ENCODE measurements around the gene MPHOSPH9. TPM values are rescaled to one million over a fixed set of nuclear protein-coding genes. Genes with fewer than 3 reads are reported as not detected.

Gene MPHOSPH9
- total RNA-seq, 1 experiment from 2014 or later, result 47.5 TPM

DNA sequence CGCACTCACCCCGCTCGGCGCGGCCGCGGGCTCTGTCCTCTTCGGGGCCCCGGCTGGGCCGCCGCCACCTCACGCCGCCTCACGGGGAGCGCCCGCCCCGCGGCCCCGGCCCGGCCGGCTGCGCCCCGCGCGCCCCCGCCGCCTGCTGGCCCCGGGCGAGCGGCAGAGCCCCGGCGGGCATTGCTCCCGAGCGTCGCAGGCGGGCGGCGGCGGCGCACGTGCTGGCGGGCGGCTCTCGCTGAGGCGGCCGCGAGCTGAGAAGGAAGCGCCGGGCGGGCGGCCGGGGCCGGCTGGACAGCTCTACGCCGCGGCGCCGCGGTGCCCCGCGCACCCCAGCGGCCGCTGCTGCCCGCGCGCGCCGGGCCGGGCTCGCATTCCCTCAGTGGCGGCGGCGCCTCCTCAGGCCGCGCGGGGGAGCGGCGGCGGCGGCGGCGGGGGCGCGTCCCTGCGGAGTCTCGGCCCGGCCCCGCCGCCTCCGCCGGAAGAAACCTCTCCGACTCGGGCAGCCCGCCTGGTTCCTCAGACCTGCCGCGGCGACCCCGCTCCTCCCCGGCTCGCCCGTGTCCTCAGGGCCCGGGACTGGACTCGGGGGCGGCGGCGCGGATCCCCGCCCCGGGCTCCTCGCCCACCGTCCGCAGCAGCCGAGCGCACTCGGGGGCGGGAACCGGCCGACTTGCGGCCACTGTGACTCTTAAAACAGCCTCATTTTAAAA lies 82.0 kb downstream of the MPHOSPH9 start, which contains the start of gene PITPNM2:
TSS of gene PITPNM2 (minus strand) at position 347 of the 713 bp plus-strand sequence. CDS start 116,500 bp downstream, outside the sequence.
- peak; percentile 46 for ATAC-seq
- ChIA-PET POLR2A (interaction anchor here (1.0 kb wide), 1 partner anchor 82 kb away, joined by 4 read pairs; the partner anchor contains the start of genes MPHOSPH9 and MTRFR), CTCF (interaction anchor here (0.8 to 2.4 kb wide), 6 partner anchors 36 to 357 kb away, joined by 3 to 8 read pairs (median 4); no protein-coding TSS in a partner anchor)
- Mint-ChIP-seq H3K4me1 (peaks cover 55% of the 10 kb centered on the region), H3K27ac (no peak within 1 kb of the TSS), H3K9me3 (no peaks in the 10 kb centered on the region), H3K36me3 (no peaks in the 10 kb centered on the region), H3K4me3 (peak within 1 kb of the TSS; percentile 81), H3K27me3 (ENCODE audit: low read depth) (peaks cover 38% of the 10 kb centered on the region)
- TF ChIP-seq, protein P1, sequence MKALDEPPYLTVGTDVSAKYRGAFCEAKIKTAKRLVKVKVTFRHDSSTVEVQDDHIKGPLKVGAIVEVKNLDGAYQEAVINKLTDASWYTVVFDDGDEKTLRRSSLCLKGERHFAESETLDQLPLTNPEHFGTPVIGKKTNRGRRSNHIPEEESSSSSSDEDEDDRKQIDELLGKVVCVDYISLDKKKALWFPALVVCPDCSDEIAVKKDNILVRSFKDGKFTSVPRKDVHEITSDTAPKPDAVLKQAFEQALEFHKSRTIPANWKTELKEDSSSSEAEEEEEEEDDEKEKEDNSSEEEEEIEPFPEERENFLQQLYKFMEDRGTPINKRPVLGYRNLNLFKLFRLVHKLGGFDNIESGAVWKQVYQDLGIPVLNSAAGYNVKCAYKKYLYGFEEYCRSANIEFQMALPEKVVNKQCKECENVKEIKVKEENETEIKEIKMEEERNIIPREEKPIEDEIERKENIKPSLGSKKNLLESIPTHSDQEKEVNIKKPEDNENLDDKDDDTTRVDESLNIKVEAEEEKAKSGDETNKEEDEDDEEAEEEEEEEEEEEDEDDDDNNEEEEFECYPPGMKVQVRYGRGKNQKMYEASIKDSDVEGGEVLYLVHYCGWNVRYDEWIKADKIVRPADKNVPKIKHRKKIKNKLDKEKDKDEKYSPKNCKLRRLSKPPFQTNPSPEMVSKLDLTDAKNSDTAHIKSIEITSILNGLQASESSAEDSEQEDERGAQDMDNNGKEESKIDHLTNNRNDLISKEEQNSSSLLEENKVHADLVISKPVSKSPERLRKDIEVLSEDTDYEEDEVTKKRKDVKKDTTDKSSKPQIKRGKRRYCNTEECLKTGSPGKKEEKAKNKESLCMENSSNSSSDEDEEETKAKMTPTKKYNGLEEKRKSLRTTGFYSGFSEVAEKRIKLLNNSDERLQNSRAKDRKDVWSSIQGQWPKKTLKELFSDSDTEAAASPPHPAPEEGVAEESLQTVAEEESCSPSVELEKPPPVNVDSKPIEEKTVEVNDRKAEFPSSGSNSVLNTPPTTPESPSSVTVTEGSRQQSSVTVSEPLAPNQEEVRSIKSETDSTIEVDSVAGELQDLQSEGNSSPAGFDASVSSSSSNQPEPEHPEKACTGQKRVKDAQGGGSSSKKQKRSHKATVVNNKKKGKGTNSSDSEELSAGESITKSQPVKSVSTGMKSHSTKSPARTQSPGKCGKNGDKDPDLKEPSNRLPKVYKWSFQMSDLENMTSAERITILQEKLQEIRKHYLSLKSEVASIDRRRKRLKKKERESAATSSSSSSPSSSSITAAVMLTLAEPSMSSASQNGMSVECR (CRISPR knock-in tag; IDR thresholded peaks at IDR 0.05; ENCODE audit: borderline replicate concordance), result no peak
- TF ChIP-seq, protein P2, sequence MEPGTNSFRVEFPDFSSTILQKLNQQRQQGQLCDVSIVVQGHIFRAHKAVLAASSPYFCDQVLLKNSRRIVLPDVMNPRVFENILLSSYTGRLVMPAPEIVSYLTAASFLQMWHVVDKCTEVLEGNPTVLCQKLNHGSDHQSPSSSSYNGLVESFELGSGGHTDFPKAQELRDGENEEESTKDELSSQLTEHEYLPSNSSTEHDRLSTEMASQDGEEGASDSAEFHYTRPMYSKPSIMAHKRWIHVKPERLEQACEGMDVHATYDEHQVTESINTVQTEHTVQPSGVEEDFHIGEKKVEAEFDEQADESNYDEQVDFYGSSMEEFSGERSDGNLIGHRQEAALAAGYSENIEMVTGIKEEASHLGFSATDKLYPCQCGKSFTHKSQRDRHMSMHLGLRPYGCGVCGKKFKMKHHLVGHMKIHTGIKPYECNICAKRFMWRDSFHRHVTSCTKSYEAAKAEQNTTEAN (CRISPR knock-in tag; IDR thresholded peaks at IDR 0.05), result no peak
- TF ChIP-seq, protein P3, sequence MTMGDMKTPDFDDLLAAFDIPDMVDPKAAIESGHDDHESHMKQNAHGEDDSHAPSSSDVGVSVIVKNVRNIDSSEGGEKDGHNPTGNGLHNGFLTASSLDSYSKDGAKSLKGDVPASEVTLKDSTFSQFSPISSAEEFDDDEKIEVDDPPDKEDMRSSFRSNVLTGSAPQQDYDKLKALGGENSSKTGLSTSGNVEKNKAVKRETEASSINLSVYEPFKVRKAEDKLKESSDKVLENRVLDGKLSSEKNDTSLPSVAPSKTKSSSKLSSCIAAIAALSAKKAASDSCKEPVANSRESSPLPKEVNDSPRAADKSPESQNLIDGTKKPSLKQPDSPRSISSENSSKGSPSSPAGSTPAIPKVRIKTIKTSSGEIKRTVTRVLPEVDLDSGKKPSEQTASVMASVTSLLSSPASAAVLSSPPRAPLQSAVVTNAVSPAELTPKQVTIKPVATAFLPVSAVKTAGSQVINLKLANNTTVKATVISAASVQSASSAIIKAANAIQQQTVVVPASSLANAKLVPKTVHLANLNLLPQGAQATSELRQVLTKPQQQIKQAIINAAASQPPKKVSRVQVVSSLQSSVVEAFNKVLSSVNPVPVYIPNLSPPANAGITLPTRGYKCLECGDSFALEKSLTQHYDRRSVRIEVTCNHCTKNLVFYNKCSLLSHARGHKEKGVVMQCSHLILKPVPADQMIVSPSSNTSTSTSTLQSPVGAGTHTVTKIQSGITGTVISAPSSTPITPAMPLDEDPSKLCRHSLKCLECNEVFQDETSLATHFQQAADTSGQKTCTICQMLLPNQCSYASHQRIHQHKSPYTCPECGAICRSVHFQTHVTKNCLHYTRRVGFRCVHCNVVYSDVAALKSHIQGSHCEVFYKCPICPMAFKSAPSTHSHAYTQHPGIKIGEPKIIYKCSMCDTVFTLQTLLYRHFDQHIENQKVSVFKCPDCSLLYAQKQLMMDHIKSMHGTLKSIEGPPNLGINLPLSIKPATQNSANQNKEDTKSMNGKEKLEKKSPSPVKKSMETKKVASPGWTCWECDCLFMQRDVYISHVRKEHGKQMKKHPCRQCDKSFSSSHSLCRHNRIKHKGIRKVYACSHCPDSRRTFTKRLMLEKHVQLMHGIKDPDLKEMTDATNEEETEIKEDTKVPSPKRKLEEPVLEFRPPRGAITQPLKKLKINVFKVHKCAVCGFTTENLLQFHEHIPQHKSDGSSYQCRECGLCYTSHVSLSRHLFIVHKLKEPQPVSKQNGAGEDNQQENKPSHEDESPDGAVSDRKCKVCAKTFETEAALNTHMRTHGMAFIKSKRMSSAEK (CRISPR knock-in tag; IDR thresholded peaks at IDR 0.05; ENCODE audit: borderline replicate concordance), result no peak
- TF ChIP-seq, protein P4, sequence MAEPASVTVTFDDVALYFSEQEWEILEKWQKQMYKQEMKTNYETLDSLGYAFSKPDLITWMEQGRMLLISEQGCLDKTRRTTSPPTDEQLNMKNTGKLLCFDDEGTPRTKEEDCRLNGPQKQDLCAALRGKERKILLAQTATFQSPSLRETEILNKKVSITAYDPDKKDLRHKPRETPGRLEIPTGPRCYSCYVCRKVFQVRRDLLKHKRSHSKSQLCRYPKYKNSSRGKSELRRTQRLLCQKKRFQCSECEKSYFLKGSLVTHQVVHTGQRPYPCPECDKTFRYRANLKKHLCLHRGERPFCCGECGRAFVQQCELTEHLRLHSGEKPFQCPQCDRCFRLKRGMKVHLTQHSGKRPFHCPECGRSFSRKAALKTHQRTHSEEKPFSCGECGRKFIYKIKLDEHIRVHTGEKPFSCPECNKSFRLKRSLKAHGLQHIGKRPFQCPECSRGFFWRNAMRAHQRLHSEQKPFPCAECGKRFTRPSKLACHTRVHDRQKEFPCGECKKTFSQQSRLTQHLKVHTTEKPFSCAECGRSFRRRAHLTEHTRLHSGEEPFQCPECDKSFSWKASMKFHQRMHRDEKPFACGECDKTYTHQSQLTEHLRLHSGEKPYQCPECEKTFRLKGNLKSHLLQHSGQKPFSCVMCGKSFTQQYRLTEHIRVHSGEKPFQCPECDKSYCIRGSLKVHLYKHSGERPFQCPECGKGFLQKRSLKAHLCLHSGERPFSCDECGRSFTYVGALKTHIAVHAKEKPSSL (CRISPR knock-in tag; conservative IDR thresholded peaks at IDR 0.05), result no peak
- no peak for TF ChIP-seq CREB1 (CRISPR knock-in tag; IDR thresholded peaks at IDR 0.05)
- TF ChIP-seq ZNF263 (CRISPR knock-in tag; IDR thresholded peaks at IDR 0.05; ENCODE audit: low read depth), result no peak
- no peak for TF ChIP-seq ZNF423 (CRISPR knock-in tag; IDR thresholded peaks at IDR 0.05)
- TF ChIP-seq JUN (CRISPR knock-in tag; IDR thresholded peaks at IDR 0.05), result no peak
- TF ChIP-seq, protein P5, sequence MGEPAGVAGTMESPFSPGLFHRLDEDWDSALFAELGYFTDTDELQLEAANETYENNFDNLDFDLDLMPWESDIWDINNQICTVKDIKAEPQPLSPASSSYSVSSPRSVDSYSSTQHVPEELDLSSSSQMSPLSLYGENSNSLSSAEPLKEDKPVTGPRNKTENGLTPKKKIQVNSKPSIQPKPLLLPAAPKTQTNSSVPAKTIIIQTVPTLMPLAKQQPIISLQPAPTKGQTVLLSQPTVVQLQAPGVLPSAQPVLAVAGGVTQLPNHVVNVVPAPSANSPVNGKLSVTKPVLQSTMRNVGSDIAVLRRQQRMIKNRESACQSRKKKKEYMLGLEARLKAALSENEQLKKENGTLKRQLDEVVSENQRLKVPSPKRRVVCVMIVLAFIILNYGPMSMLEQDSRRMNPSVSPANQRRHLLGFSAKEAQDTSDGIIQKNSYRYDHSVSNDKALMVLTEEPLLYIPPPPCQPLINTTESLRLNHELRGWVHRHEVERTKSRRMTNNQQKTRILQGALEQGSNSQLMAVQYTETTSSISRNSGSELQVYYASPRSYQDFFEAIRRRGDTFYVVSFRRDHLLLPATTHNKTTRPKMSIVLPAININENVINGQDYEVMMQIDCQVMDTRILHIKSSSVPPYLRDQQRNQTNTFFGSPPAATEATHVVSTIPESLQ (CRISPR knock-in tag; IDR thresholded peaks at IDR 0.05), result no peak
- TF ChIP-seq ZNF416 (CRISPR knock-in tag; IDR thresholded peaks at IDR 0.05), result no peak
- no peak for TF ChIP-seq IRF2 (CRISPR knock-in tag; IDR thresholded peaks at IDR 0.05; ENCODE audit: borderline replicate concordance, low read depth)
- TF ChIP-seq, protein P6, sequence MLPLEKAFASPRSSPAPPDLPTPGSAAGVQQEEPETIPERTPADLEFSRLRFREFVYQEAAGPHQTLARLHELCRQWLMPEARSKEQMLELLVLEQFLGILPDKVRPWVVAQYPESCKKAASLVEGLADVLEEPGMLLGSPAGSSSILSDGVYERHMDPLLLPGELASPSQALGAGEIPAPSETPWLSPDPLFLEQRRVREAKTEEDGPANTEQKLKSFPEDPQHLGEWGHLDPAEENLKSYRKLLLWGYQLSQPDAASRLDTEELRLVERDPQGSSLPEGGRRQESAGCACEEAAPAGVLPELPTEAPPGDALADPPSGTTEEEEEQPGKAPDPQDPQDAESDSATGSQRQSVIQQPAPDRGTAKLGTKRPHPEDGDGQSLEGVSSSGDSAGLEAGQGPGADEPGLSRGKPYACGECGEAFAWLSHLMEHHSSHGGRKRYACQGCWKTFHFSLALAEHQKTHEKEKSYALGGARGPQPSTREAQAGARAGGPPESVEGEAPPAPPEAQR (CRISPR knock-in tag; IDR thresholded peaks at IDR 0.05), result no peak
- no peak for TF ChIP-seq ZNF396 (CRISPR knock-in tag; IDR thresholded peaks at IDR 0.05; ENCODE audit: borderline replicate concordance)
- no peak for TF ChIP-seq HMGA2 (CRISPR knock-in tag; IDR thresholded peaks at IDR 0.05)
- TF ChIP-seq ESRRA (CRISPR knock-in tag; IDR thresholded peaks at IDR 0.05; ENCODE audit: borderline replicate concordance), result no peak
- no peak for TF ChIP-seq CBFB (CRISPR knock-in tag; IDR thresholded peaks at IDR 0.05; ENCODE audit: low read depth)
- TF ChIP-seq MYBL2 (CRISPR knock-in tag; IDR thresholded peaks at IDR 0.05), result no peak
- TF ChIP-seq ZNF138 (CRISPR knock-in tag; conservative IDR thresholded peaks at IDR 0.05), result no peak
- TF ChIP-seq SMAD3 (CRISPR knock-in tag; IDR thresholded peaks at IDR 0.05; ENCODE audit: borderline replicate concordance), result no peak
- peak; percentile 46 for DNase-seq (ENCODE audit: low spot score)
